Measurements from ENCODE around the gene HSPA4L.

HSPA4L gene

GRCh38 chr4:127782275-127783025, at the start of gene HSPA4L:
Gene HSPA4L, plus strand, starts transcription at chr4:127782322. Its CDS starts 229 bp downstream, at chr4:127782551.
- peak; percentile 35 to 65 for DNase-seq

- peak; percentile 7 to 45 for DNase-seq
Observed at GRCh38 chr4:127732623-127733328, 49.3 kb upstream of the HSPA4L start.

GRCh38 chr4:127734976-127735375, 47.1 kb upstream of the HSPA4L start:
- no peak for DNase-seq

GRCh38 chr4:127737295-127737694, 44.8 kb upstream of the HSPA4L start:
- no peak for DNase-seq

- DNase-seq, result no peak
Observed at GRCh38 chr4:127741247-127741646, 40.9 kb upstream of the HSPA4L start.

- no peak for DNase-seq
Observed at GRCh38 chr4:127747883-127748282, 34.2 kb upstream of the HSPA4L start.

- DNase-seq, result no peak
Observed at GRCh38 chr4:127748957-127749356, 33.2 kb upstream of the HSPA4L start.

GRCh38 chr4:127756906-127757305, 25.2 kb upstream of the HSPA4L start:
- DNase-seq, result no peak

- no peak for DNase-seq
Observed at GRCh38 chr4:127759228-127759820, 22.8 kb upstream of the HSPA4L start.

GRCh38 chr4:127759893-127760292, 22.2 kb upstream of the HSPA4L start:
- no peak for DNase-seq

- no peak for DNase-seq
Observed at GRCh38 chr4:127771535-127772275, 10.4 kb upstream of the HSPA4L start.

GRCh38 chr4:127772769-127773671, 9.1 kb upstream of the HSPA4L start:
- no peak for DNase-seq

GRCh38 chr4:127775843-127776242, 6.3 kb upstream of the HSPA4L start:
- DNase-seq, result no peak

GRCh38 chr4:127776620-127777019, 5.5 kb upstream of the HSPA4L start:
- DNase-seq, result no peak

GRCh38 chr4:127777487-127777886, 4.6 kb upstream of the HSPA4L start:
- no peak for DNase-seq

GRCh38 chr4:127778102-127778501, 4.0 kb upstream of the HSPA4L start:
- DNase-seq, result peak in 1 of 2 experiments; percentile 1

- DNase-seq, result no peak
Observed at GRCh38 chr4:127780598-127780997, 1.5 kb upstream of the HSPA4L start.

- no peak for DNase-seq
Observed at GRCh38 chr4:127781300-127782024, 660 bp upstream of the HSPA4L start.

GRCh38 chr4:127782025-127782274, 172 bp upstream of the HSPA4L start:
- DNase-seq, result peak; percentile 74 to 84

GRCh38 chr4:127783026-127783769, 1.1 kb downstream of the HSPA4L start:
- peak in 1 of 2 experiments; percentile 34 for DNase-seq

Measured in NCI-H2081 (cell line).